ENCODE results near the gene ADGRD2. TPM values are rescaled to one million over a fixed set of nuclear protein-coding genes. Genes with fewer than 3 reads are reported as not detected.

Gene ADGRD2, protein sequence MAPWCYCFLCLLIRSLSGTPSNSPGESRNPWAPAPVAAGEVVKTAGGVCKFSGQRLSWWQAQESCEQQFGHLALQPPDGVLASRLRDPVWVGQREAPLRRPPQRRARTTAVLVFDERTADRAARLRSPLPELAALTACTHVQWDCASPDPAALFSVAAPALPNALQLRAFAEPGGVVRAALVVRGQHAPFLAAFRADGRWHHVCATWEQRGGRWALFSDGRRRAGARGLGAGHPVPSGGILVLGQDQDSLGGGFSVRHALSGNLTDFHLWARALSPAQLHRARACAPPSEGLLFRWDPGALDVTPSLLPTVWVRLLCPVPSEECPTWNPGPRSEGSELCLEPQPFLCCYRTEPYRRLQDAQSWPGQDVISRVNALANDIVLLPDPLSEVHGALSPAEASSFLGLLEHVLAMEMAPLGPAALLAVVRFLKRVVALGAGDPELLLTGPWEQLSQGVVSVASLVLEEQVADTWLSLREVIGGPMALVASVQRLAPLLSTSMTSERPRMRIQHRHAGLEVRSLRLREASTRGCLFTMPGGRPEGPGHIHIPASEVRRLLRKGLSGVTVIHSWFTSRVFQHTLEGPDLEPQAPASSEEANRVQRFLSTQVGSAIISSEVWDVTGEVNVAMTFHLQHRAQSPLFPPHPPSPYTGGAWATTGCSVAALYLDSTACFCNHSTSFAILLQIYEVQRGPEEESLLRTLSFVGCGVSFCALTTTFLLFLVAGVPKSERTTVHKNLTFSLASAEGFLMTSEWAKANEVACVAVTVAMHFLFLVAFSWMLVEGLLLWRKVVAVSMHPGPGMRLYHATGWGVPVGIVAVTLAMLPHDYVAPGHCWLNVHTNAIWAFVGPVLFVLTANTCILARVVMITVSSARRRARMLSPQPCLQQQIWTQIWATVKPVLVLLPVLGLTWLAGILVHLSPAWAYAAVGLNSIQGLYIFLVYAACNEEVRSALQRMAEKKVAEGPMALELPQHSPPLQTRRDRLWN
- 0.21 and 0.31 TPM in 2 replicates for total RNA-seq (ENCODE audit: low replicate concordance)
- long read RNA-seq: 0 reads

DNA sequence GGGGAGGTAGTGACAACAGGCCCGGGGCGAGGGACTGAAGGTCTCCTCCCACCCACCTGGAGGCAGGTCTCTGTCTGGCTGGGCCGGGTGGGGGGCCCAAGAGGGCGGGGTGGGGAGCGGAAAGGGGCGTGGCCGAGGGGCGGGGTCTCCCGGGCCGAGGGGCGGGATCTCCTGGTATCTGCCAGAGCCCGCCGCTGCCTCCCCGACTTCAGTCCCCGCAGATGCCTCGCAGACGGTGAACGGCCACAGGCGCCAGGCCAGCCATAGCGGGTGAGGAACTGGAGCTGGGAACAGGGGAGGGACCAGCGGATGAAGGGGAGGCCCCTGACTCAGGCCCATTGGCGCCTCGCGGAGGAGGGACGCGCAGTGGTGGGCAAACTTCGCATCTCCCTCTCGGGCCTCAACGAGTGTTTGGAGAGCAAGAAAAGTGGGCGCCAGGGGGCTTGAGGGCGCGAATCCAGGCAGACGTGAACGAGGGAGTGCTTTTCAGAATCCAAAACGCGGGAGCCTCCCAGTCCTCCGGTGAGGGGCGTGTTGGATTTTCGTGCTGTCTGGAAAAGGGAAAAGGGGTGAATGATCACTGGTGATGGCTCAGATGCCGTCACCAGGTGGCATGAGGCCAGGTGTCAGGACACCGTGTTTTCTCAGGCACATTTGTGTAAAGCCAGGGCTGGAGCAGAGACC lies at the start of gene ADGRD2:
TSS of gene ADGRD2 (plus strand) at position 211 of the 684 bp plus-strand sequence. CDS start 1,216 bp downstream, outside the sequence.
- Mint-ChIP-seq H3K4me3 (peak within 1 kb of the TSS; percentile 73), H3K9me3 (no peaks in the 10 kb centered on the region)

DNA sequence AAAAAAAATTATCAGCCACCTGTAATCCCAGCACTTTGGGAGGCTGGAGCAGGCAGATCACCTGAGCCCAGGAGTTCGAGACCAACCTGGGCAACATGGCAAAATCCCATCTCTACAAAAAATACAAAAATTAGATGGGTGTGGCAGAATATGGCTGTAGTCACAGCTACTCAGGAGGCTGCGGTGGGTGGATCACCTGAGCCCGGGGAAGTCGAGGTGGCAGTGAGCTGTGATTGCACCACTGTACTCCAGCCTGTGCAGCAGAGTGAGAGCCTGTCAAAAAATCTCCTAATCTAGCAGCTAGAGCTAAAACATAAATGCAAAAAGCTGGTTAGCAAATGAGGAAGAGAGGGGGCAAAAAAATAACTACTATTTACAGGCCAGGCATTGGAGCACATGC lies 47.0 kb upstream of the ADGRD2 start:
- Mint-ChIP-seq H3K36me3 (peaks cover 36% of the 10 kb centered on the region), H3K4me1 (ENCODE audit: unreplicated experiment) (peaks cover 24% of the 10 kb centered on the region), H3K4me3 (no peak overlapping the region), H3K27me3 (no peaks in the 10 kb centered on the region), H3K27ac (no peak overlapping the region), H3K9me3 (no peaks in the 10 kb centered on the region)
- DNase-seq (ENCODE audit: extremely low spot score, unreplicated experiment): no peak
- TF ChIP-seq, protein P1, sequence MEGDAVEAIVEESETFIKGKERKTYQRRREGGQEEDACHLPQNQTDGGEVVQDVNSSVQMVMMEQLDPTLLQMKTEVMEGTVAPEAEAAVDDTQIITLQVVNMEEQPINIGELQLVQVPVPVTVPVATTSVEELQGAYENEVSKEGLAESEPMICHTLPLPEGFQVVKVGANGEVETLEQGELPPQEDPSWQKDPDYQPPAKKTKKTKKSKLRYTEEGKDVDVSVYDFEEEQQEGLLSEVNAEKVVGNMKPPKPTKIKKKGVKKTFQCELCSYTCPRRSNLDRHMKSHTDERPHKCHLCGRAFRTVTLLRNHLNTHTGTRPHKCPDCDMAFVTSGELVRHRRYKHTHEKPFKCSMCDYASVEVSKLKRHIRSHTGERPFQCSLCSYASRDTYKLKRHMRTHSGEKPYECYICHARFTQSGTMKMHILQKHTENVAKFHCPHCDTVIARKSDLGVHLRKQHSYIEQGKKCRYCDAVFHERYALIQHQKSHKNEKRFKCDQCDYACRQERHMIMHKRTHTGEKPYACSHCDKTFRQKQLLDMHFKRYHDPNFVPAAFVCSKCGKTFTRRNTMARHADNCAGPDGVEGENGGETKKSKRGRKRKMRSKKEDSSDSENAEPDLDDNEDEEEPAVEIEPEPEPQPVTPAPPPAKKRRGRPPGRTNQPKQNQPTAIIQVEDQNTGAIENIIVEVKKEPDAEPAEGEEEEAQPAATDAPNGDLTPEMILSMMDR (conservative IDR thresholded peaks at IDR 0.05): no peak

More for the DNA sequence above, at the start of gene ADGRD2:
- TF ChIP-seq, protein P1 (conservative IDR thresholded peaks at IDR 0.05): peak; percentile 31
- Mint-ChIP-seq H3K27ac (no peak within 1 kb of the TSS), H3K4me1 (ENCODE audit: unreplicated experiment) (peaks cover 5% of the 10 kb centered on the region), H3K27me3 (peaks cover 52% of the 10 kb centered on the region), H3K36me3 (no peaks in the 10 kb centered on the region)
- no peak for DNase-seq (ENCODE audit: extremely low spot score, unreplicated experiment)

DNA sequence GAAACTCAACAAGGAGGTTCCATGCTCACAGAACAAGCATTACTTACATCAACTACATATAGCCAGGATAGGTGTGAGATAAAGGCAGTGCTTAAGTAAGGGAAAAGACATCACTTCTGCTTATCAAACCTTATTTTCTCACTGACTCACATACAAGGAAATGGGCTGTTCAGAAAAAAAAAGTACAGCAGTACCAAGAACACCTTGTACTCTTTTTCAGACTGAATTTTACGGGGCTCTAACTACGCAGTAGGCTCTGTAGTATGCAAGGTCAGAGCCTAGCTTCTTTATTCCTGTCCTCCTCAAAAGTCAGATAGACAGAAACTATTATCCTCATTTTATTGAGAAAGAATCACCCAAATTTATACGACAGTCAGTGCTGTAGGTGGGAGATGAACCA lies 40.8 kb upstream of the ADGRD2 start:
- no peaks in the 10 kb centered on the region for H3K27me3 Mint-ChIP-seq
- no peak for DNase-seq (ENCODE audit: extremely low spot score, unreplicated experiment)
- peaks cover 25% of the 10 kb centered on the region for H3K36me3 Mint-ChIP-seq
- H3K4me1 Mint-ChIP-seq (ENCODE audit: unreplicated experiment): peaks cover 5% of the 10 kb centered on the region
- no peak overlapping the region for H3K27ac Mint-ChIP-seq
- TF ChIP-seq, protein P1 (conservative IDR thresholded peaks at IDR 0.05): no peak
- no peak overlapping the region for H3K4me3 Mint-ChIP-seq
- no peaks in the 10 kb centered on the region for H3K9me3 Mint-ChIP-seq

DNA sequence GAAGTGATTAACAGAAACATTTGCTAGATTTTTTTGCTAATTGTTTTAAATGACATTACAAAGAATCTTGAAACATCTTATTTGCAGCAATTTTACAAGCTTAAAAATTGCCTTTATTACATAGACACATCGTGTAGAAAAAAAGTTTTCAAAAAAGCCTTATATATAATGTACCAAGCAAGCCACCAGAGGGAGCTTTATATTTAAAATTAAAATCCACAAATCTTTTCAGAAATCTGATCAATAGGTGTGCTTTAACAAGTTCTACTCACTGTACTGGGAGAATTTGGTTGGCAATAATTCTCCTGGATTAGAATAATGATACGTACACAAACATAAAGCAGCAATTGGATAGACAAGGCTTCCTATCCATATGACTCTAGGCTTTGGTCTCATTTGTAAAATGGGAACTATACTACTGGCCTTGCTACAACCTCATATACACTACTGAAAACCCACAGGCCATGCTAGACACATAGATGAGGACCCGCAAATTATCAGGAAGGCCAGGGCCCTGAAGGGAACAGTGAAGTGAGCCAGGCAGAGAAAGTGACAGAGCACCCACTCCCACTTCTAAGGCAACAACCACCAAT lies 39.8 kb upstream of the ADGRD2 start:
- Mint-ChIP-seq H3K27ac (no peak overlapping the region), H3K27me3 (peaks cover 1% of the 10 kb centered on the region), H3K36me3 (peaks cover 28% of the 10 kb centered on the region), H3K4me3 (no peak overlapping the region), H3K4me1 (ENCODE audit: unreplicated experiment) (peaks cover 9% of the 10 kb centered on the region), H3K9me3 (peaks cover 2% of the 10 kb centered on the region)
- DNase-seq (ENCODE audit: extremely low spot score, unreplicated experiment): no peak
- TF ChIP-seq, protein P1 (conservative IDR thresholded peaks at IDR 0.05): peak; percentile 74

Data from type B pancreatic cell (in vitro differentiated cells).